NCI-H187 (cell line): Measurements from ENCODE around the gene TOP3A.
A peak's percentile ranks its signal among the peaks of the same experiment; 100 is the strongest.

Source experiments
- DNase-seq, 2 experiments: peaks; one replicate each; lab custom pipeline; 2025; lab: John Stamatoyannopoulos, UW

Gene TOP3A

DNA sequence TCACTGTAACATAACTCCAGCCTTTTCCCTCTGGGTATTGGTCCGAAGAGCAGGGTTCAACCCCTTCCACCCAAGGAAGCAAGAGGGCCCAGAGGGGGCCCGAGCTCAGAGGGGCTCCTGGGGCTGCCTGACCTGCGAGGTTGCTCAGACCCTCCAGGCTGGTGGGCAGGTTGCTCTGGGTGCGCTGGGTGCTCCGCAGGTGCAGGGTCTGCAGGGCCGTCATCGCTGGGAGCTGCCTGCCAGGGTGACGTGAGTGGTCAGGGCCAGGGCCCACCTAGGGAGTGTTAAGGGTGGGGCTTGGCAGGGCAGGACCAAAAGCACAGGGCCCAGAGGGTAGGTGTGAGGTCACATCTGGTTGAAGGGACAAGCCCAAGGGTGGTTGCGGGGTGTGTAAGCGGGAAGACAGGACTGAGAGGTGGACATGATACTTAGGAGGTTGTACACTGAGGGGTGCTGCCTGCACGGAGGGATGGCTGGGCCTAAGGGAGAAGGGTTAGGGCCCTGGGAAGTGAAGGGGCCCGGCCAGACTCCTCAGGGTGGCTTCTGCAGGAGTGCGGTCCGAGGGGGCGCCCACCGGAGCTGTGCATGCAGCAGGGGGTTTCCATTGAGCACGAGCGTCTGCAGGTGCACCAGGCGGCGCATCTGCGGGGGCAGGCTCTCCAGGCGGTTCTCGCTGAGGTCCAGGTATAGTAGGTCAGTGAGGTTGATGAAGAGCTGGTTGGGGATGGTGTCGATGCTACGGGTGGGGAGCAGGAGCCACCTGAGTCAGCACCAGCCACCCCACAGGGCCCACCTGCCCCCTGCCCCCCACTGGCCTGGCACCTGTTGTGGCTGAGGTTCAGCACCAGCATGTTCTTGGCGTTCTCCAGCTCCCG lies 60.6 kb downstream of the TOP3A start:
- DNase-seq = no peak

DNA sequence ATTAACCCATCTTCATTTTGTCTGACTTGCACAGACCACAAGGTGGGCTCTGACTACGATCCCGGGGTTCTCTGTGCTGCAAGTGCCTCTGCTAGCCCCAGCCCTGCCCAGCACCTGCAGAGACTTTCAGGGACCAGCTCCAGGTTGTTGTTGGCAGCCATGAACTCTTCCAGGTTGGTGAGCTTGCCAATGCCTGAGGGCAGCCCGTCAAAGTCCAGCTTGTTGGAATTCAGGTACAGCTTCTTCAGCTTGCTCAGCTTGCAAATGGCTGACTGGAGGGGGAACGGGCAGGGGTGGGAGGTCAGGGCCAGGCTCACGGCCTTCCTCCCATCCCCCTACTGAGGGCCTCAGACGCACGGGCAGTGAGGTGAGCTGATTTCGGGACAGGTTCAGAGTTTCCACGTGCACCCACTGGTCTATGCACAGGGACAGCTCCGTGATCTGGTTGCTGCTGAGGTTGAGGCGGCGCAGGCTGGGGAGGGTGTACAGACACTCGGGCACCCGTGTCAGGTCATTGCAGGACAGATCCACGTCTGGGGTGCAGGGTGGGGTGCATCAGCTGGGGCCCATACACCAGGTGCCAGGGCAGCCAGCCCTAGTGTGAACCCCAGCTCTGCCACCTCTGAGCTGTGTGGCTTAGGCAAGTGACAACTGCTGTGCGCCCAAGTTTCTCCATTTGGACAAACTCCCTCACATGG lies 61.5 kb downstream of the TOP3A start:
- DNase-seq = no peak

DNA sequence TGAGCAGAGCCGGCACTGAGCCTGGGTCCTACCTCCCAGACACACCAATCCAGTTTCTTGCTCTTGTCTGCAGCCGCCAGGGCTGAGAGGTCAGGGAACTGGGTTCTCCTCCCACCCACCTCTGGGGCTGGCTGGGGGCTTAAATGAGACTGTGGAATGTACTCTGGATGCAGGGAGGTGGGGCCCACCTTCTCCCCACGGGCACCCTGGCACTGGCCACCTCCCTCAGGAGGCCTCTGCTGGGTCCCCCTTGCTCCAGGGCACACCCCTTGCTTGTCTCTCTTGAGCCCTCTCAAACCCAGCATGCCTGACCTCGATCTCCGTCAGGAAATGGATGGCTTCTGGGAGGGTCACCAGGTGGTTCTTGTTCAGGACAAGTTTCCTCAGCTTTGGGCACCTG lies 62.6 kb downstream of the TOP3A start:
- no peak for DNase-seq

DNA sequence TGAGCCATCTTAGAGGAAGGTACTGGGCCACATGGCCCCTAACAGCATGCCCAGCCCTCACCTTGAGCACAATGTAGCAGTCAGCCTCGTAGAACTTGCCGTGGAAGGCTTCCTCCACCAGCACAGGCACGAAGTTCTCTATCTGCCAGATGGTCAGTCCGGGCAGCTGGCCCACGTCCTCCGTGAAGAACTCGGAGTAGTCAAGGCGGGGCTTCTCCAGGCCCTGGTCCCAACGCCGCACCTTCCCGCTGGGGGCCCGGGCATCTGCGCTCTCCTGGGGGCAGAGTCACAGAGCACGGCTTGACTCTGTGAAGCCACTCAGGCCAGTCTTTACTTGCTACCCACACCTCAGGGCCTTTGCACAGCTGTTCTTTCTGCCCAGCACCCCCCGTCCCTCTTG lies 63.6 kb downstream of the TOP3A start:
- no peak for DNase-seq

DNA sequence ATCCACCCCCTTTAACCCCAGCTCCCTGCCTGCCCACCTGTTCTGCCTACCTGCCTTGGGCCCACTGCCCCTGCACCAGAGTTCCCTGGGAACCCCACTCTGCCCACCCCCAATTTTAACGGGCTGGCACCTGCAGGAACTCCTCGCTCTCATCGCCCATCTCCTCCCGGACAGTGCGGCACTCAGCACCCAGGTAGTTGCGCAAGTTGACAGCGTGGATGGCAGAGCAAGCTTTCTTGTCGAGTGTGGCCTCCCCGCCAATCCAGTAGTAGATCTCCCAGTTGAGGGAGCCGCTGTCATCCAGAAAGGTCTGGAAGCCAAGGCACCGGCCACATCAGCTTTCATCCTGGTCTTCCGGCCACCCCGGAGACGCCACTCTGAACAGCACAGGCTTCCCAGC lies 64.1 kb downstream of the TOP3A start:
- no peak for DNase-seq

DNA sequence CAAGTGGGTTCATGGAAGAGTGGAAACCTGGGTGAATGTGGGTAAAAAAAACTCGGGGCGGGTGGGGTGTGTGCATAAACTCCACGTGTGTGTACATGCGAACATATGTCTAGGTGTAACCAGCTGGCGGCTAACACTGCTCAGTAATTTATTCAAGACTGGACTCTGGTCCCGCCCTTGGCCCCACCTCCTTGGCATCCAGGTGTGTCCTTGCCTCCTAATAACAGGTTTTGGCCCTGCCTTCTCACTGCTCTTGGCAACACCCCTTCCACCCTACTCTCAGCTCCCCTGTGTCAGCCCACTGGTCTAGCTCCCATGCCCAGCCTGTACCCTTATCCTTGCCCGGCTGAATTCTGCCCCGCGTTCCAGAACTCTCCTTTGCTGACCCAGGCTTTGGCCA lies 64.5 kb downstream of the TOP3A start:
- no peak for DNase-seq

DNA sequence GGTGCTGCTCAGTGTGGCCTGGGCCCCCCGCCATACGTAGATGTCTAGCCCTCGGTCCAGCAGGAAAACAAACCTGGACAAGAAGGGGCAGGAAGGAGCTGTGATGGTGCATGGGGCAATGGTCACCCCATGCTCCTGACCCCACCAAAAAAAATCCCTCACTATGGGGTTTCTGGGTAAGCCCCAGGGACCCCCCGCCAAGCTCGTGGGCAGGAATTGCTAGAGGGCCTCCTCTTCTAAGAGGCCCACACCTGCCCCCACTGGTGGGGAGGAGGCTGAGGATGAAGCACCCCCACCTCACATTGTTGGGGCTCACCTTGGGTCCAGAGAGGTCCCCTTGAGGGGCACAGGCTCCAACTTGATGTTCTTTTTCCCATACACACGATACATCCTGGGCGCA lies 66.0 kb downstream of the TOP3A start:
- no peak for DNase-seq

DNA sequence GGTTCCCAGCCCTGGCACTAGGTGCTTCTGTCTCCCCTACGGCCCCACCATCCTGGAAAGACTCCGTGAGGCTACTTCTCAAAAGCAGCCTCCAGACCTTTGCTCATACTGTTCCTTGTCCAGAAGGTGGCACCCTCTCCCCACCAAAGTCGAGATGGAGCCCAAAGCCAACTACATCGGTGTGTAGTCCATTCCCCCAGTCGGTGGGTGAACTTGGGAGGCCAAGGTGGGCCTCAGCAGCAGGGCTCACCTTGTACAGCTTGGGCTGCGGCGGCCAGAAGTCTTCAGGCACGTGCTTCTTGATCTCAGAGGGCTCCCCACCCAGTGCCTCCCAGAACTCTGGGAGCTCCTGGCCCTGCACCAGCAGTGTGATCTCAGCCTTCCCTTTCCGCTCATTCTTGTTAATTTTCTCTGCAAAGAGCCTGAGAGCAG lies 66.5 kb downstream of the TOP3A start:
- DNase-seq = peak; percentile 11 to 39

DNA sequence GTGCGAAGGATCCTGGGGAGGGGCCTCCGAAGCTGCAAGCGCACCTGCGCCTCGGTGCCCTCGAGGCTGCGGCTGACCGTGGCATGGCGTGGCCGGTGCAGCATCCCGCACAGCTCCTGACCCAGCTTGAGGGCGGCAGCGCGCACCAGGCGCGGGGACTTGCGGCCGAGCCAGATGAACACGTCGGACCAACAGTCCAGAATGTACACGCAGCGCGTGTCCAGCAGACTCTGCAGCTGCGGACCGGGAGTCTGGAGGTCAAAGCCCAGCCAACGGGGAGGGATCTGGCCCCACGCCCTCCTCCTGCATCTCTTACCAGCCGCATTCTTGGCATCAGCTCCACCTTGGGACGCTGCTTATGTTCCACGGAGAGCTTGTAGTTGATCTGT lies 67.2 kb downstream of the TOP3A start:
- DNase-seq = no peak

DNA sequence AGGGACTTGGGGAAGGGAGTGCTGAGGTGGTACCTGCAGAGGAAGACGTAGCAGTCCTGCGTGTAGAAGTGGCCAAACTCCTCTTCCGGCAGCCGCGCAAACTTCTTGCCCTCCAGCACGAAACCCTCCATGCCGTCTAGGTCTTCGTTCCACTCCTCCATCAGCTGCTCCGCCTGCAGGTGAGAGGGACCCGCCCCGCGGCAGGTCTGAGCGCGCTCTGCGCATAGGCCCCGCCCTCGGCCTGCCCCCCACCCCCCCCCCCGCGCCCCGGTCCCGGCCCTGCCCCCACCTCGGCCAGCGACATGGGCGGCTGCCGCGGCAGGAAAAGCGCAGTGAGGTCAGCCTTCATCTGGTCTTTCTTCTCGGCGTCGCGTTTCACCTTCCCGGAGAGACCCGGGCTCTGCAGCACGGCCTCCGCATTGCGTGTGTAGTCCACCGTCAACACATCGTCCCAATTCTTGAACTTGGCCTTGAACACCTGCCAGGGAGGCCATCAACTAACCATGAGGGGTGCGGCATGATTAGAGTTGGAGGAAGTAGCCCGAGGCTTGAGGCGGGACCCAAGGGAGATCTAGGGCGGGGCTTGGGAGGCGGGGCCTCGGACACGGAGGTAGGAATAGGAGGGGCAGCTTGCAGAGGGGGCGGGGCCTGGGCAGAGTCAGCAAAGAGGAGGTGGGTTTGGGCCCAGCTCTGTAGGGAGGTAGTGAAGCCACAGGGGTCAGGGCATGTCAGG lies 67.7 kb downstream of the TOP3A start:
- peak; percentile 42 to 77 for DNase-seq

DNA sequence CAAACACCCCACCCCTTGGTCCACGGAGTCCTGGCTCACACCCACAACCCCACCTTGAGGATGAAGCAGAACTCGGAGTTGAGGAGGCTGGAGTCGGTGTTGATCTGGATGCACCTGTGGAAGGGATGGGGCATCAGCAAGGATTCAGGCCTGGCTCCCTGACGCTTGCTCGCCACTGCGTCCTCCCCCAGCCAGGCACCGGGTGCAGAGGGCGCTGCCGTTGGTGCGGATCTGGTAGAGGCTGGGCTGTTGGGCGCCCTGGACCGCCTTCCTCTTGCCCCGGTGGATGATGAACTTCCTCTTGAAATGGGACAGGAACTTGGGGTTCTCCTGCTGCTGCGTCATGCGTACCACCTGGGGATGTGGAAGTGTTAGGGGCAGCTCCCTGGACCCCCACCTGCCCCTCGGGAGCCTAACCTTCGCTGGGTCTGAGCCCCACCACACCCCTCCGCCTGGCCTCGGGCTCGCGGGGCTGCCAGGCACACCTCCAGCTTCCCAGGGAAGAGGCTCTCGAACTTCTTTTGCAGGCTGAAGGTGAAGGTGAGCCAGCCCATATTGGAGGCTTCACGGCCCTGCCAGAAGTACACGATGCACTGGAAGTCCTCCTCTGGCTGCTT lies 68.6 kb downstream of the TOP3A start:
- DNase-seq = no peak

DNA sequence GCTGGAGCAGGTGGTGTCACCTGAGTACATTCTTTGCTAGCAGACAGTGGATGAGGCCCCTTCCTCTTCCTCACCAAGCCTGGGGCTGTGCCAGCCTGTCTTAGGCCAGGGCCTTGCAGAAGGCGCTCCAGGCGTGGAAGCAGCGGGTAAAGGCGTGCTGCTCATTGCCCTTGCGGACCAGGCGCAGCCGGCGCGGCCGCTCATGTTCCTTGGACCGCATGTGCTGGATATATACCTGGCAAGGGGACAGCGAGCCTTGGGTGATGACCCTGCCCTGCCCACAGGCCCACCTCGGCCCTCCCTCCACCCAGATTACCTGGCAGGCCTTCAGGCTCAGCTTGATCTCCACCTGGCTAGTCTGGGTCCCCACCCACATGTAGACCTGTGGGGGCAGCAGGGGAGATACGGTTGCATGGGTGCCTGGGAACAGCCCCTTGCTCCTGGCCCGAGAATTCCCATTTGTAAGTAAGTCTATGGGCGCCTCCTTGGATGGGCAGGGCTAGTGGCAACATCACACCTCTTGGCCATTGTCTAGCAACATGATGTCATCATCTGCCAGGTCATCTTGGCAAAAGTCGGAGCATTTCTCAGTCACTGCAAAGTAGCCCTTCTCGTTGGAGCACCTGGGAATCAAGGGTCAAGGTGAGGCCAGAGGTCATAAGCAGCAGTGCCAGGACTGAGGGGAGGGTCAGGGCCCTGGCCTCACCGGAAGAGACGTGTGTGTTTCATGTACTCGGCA lies 69.6 kb downstream of the TOP3A start:
- DNase-seq = no peak

DNA sequence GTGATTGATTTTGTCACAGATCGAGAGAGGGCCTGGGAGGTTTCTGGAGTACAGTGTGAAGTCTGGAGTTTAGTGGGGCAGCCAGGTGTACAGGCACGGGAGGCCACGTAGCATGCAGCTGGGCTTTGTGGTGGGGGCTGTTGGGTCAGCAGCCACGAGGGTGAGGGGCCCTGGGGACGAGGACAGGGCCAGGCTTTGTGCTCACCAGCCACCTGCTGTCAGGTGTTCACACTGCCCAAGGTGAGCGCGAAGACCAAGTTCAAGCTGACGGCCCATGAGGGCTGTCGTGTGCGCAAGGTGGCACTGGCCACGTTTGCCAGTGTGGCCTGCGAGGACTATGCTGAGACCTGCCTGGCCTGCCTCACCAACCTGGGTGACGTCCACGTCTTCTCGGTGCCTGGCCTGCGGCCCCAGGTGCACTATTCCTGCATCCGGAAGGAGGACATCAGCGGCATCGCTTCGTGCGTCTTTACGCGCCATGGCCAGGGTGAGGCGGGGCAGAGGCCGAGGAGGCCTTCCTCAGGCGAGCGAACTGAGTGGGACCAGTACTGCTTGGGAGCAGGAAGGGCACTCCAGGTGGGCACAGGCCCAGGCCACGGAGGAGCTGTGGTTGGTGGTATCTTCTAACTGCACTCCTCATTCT lies 73.4 kb downstream of the TOP3A start:
- no peak for DNase-seq

DNA sequence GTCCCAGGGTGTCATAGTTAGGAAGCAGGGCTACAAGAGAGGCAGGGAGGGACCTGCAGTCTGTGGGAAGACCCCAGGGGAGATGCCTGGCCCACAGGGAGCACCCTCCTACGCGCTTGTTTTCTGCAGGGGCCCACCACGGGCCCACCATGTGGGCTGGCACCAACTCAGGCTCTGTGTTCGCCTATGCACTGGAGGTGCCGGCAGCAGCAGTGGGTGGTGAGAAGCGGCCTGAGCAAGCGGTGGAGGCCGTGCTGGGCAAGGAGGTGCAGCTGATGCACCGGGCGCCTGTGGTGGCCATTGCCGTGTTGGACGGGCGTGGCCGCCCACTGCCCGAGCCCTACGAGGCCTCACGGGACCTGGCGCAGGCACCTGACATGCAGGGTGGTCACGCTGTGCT lies 74.3 kb downstream of the TOP3A start:
- no peak for DNase-seq

DNA sequence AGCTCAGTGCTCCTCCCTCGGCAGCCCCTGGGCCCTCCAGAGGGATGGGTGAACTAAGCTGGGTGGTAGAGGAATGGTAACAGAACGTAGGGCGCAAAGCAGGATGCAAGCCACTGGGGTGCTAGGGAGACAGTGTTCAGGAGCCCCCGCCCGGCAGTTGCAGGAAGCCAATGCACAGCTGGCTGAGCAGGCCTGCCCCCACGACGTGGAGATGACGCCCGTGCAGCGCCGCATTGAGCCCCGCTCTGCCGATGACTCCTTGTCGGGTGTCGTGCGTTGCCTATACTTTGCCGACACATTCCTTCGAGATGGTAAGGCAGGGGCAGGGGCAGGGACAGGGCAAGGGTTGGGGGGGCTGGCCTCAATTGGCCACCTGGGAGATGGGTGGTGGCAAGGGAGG lies 76.5 kb downstream of the TOP3A start:
- no peak for DNase-seq

DNA sequence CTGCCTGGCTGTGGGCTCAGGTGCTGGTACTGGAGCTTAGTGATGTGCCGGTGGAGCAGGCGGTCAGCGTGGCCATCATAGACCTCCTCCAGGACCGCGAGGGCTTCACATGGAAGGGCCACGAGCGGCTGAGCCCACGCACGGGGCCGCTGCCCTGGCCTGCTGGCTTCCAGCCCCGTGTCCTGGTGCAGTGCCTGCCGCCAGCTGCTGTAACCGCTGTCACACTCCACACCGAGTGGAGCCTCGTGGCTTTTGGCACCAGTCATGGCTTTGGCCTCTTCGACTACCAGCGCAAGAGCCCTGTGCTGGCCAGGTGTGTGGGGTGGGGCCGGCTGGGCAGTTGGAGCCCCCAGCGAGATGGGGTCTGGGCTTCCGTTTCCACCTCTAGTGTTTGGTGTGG lies 77.3 kb downstream of the TOP3A start:
- no peak for DNase-seq

DNA sequence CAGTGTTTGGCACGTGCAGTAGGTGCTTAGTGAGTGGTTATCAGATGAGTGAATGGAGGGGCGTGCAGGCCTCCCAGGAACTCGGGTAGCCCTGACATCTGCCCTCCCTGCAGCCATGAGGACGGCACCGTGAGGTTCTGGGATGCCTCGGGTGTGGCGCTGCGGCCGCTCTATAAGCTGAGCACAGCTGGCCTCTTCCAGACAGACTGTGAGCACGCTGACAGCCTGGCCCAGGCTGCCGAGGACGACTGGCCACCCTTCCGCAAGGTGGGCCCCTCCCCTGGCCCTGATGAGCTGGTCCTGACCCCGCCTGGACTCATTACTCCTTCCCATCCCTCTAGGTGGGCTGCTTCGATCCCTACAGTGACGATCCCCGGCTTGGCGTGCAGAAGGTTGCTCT lies 78.3 kb downstream of the TOP3A start:
- no peak for DNase-seq

DNA sequence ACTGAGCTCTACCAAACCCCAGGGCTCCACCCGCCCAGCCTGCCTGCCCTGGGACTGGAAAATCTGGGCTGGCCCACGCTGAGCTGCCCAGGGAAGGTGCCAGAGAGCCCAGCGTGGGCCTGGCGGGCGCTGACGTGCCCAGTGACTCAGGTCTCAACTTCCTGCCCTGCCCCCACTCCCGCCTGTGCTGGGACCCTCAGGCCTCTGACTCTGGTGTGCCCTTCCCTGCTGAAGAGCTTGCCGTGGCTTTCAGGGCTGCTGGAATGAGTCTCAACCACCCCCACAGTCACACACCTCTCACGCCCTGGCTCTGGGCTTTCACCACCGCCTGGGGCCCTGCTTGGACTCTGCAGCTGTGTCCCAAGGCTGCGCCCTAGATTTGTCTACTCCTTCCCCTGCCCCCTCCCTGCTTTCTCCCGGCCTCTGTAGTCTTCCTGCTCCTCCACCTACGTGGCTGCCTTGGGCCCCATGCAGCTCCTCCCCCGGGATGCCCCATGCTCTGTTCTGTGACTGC lies 79.0 kb downstream of the TOP3A start:
- no peak for DNase-seq

DNA sequence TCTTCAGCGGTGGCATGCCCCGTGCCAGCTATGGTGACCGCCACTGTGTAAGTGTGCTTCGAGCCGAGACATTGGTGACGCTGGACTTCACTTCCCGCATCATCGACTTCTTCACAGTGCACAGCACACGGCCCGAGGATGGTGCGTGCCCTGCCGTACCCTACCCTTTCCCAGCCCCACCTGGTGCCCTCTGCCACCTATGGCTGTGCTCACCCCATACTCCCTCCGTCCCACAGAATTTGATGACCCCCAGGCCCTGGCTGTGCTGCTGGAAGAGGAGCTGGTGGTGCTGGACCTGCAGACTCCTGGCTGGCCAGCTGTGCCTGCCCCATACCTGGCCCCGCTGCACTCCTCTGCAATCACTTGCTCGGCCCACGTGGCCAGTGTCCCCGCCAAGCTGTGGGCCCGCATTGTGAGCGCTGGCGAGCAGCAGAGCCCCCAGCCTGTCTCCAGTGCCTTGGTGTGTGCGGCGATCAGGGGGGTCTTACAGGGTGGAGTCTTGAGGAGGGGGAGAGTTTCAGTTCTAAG lies 79.9 kb downstream of the TOP3A start:
- no peak for DNase-seq

DNA sequence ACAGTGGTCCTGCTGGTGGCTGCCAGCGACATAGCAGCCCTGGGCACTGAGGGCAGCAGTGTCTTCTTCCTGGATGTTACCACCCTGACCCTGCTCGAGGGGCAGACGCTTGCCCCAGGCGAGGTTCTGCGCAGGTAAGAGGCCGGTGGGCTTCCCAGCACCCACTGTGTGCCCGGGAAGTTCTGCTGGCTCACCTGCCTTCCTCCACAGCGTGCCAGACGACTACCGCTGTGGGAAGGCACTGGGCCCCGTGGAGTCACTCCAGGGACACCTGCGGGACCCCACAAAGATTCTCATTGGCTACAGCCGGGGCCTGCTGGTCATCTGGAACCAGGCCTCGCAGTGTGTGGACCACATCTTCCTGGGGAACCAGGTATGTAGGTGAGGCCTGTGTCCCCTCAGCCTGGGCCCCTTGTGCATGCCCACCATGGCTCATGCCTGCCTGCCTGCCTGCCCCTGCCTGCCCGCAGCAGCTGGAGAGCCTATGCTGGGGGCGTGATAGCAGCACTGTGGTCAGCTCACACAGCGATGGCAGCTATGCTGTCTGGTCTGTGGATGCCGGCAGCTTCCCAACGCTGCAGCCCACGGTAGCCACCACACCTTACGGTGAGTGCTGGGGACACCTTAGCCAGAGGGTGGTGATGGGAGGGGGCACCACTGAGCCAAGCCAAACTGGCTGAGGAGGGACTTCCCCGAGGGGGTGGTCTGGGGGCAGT lies 80.8 kb downstream of the TOP3A start:
- DNase-seq = no peak
